DMS53 treated with DMSO at 0.1 percent for 48 hours (cell line): Measurements from ENCODE around the gene HEXA.

Source experiments
- DNase-seq: peaks from one replicate; lab custom pipeline; 2025; ENCODE audit not compliant: unreplicated experiment; lab: John Stamatoyannopoulos, UW

HEXA gene

DNA sequence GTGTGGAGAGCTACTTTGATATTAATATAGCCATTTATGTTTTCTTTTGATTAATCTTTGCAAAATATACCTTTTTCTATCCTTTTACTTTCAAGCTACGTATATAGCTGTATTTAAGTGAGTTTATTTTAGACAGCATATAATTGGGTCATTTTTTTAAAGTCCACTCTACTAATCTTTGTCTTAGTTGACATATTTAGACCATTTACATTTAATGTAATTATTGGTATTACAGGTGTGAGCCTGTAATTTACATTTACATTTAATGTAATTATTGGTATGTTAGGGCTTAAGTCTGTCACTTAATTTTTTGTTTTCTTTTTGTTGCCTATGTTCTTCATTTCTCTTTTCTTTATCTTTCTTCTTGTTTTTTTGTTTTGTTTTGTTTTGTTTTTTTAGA, 52.1 kb downstream of the HEXA start:
- DNase-seq, result no peak

DNA sequence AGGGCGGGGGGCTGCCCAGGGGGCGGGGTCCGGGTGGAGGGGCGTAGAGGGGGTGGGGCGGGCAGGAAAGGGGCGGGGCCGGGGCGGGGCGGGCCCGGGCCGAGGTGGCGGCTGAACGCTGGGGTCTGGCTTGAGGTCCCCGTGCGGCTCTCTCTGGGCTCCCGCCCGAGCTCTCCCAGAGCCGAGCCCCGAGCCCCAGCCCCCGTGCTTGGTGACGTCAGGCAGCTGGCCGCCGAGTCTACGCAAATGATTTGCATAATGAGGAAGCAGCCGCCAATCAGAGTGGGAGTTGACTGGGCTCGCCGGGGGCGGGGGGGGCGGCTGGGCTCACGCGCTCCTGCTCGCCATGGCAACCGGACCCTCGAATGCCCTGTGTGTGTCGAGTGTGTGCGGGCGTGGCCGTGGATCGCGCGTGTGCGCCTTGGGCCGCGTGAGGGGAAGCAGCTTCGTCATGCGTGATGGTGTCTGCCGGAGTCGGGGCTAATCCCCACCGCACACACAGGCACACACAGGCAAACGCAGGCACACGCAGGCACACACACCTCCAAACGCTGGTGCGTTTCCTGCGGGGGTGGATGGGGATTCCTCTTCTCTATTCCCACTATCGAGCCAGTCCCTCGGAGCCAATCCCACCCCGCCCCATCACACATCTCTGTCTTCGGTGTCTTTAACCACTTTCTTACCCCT, 55.7 kb downstream of the HEXA start, which contains the start of gene CELF6:
TSS of gene CELF6 (minus strand) at position 173 of the 687 bp plus-strand sequence. CDS start 283 bp downstream, outside the sequence.
- DNase-seq, result peak; percentile 59

DNA sequence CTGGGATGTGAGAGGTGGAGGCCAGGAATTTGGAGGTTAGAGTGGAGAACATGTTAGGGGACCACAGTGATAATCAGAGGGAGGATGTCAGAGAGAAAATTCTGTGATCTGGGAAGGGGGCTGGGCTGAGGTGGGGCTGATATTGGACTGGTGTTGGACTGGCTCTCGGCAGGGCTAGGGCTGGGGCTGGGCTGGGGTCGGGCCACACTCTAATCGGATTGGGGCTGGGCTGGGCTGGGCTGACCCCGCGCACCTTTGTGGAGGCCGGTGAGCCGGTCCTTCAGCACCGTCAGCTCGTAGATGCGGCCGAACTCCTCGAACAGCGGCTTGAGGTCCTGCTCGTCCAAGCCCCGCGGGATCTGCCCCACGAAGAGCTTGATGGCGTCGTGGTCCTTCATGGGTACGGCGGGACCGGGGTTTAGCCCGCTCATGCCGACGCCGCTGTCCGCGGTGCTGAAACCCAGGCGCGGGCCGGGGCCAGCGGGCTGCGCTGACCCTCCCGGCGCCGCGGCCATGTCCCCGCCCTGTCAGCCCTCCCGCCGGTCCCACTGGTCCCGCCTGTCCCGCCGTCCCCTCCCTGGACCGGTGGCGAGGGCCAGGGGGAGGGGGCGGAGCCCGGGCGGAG, 56.3 kb downstream of the HEXA start:
- peak; percentile 23 for DNase-seq

DNA sequence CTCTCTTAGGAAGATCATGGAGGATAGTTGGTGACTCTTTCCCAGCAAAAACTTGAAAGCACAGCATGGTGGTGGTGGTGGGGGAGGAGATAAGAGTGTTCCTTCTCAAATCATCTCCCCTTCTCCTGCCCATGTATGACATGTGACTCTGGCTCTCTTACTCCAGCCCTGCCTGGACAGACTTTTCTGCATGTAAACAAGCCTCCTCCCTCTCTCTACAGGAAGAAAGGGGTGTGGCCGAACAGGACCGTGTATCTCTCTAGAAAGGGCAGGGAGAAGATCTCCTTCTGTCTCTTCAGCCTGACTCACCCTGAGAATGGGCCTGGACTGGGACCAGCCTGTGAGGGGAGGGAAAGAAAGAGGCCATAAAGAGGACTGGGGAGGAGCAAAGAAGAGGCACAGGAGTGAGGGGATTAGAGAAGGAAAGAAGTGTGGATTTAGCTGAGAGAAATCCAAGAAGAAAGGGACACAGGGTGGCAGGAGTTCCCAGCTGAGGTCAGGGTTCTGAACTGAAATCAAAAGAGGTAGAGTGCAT, 57.3 kb downstream of the HEXA start:
- DNase-seq, result no peak

DNA sequence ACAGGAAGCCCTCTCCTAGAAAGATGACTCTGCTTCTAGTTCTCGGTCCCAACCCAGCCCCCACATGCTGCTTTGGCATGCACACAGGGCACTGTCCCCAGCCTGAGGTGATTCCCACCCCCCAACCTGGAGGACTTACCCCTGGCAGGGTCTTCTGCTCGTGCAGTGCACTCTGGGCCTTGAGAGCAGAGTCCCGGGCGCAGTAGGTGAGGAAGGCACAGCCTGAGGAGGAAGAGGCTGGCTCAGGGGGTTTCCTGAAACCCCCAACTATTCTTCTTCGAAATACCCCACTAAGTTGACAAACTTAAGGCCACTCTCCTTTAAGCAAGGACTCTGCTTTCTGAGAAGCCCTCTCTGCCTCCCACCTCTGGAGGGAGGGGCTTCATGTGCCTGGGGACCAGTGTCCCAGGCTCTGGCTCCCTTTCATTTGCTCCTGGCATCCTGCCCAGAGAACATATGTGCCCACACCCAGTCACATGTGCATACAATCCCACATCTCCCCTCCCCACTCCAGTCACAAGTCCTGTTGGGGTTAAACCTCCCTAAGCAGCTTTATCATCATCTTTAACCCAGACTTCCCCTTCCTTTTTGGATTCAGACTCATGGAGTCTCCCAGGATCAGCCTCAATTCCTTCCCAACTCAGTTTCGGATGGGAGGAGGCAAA, 60.0 kb downstream of the HEXA start:
- no peak for DNase-seq

DNA sequence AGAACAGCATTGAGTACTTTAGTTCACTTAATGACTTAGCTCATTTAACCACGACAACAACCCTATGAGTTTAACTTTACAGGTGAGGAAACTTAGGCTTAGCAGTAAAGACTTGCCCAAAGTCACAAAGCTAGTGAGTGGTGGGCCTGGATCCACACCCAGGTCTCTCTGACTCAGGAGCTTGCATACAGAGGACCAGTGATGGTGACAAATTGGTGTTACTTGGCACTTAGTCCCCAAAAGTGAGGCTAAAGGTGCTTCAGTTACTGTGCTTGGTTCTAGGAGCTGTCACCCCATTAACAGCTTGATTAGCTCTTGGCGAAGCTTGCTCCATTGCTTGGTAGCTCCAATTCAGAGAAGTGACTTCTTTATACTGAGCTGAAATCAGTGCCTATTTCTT, 61.9 kb downstream of the HEXA start:
- DNase-seq, result no peak

DNA sequence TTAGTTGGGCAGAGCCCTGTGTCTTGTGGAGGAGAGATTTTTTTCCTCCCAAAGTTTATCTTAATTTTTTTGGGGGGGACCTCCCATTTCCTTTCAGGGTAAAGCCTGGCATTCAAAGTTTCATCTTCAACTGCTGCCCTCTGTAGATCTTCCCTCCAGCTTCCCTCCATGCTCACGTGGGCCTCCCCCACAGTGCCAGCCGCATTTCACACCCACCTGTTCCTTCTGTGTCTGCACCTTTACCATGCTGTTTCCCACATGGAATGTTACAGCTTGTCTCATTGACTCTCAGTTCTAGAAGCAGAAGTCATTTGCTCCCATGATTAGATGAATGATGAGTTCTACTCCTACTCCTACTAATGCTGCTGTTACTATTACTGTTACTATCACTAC, 62.4 kb downstream of the HEXA start:
- no peak for DNase-seq

DNA sequence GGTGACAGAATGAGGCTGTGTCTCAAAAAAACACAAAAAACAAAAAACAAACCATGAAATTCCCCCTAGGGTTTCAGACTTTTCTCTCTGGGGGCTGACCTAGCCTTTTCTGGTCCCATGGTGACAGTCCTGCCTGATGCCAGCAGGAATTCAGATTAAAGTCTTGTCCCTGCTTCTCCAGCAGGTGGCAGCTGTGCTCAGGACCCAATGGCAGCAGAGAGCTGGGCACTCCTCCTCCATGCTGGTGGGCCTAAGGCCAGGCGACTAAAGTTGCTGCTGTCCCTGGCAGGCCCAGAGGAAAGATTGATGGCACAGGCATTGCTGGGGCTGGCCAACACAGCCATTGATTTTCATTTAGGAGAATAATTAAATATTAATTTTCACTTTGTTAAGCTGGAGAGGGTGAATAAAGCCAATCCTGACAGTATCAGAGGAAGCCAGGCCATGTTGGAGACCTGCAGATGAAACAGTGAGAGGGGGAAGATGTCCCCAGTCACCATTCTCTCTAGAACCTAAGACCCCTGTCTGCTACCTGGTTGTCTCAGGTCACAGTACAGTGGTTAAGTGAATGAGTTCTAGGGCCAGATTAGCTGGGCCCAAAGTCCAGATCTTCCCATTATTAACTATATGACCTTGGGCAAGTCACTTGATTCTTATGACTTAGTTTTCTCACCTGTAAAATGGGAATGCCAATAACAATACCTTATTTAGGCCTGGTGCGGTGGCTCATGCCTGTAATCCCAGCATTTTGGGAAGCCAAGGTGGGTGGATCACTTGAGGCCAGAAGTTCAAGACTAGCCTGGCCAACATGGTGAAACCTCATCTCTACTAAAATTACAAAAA, 63.0 kb downstream of the HEXA start:
- DNase-seq, result peak; percentile 45

DNA sequence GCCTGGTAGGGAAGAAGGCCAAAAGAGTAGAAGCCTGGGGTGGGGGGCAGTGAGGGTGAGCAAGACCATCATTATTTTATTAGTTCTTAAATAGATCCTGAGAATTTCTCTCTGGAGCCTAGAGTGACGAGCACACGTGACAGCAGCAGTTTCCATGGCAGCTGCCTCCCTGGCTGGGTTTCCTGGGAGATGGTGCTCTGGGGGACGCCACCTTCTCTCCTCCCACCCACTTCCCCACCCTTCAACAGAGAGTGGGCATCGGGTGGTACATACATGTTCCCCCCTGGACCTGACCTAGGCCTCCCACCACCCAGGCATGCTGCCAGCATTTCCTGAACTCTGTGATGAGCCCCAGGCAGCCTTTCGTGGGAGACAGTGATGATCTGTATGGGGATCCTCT, 68.8 kb downstream of the HEXA start:
- DNase-seq, result no peak

DNA sequence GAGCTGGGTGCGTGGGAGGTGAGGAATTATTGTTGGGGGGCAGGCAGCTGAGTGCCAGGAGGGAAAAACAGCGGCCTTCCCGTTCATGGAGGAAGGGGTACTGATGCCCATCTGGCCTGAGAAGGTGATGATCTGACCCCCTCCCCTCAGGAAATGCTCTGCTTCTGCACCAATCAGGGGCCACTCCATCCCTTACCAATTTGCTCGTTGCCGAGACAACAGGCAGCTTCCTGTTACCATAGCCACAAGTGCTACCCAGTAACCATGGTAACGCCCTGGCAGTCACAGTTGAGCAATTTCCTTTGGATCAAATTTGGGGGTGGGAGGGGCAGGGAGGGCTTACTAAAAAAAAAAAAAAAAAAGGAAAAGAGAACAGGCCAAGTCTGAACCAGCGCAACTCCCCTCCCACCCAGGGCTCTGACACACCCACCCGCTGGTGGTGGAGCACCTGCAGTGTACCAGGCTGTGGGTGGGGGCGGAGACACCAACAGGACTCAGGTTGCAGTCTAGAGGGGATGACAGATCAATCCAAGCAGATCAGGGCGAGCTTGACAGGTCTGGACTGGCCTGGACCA, 69.5 kb downstream of the HEXA start:
- no peak for DNase-seq

DNA sequence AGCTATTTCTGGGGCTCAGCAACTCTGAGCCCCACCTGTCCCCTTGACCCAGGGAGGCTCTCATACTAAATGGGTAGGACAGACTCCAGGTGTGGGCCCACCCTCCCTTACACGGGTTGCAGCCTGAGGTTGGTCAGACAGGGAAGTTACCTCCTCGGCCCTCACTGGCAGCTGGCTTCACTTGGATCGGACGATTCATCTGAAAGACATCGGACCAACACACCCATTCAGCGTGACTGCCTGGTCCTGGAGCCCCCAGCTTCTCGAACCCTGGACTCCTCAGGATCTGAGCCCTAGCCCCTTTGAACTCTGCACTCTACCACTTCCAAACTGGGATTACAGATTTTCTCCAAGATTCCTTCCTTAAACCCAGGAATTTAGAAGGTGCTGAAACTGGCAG, 71.2 kb downstream of the HEXA start:
- no peak for DNase-seq

DNA sequence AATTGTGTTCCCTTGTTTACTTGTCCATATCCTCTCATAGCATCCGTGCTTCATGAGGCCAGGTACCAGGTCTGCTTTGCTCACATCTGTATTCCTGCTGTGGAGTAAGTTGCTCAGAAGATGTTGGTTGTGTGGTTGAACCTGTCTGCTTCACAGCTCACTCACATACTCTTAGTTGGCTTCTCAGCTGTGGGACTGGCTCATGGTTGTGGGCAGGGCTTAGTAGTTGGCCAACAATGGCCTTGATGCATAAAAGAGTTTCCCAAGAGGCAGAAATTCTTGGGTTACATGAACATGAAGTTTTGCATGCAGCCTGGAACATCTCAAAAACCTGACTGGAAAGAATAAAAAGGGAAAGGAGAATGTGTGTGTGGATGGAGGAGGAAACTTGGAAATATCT, 72.9 kb downstream of the HEXA start:
- no peak for DNase-seq
